HCT116 (cell line): Measurements from ENCODE around the gene ADARB2. TPM values are rescaled to one million over a fixed set of nuclear protein-coding genes. Genes with fewer than 3 reads are reported as not detected.
A peak's percentile ranks its signal among the peaks of the same experiment; 100 is the strongest.

Experiments used
- ATAC-seq: fragments of 200-7000 bp; cut with Tn5 transposase; 2 replicates; pipeline ENCODE4 v1.9.1; 2020; ENCODE audit warnings: mild to moderate bottlenecking, moderate library complexity
- BruUV-seq: library from RNA; stranded (reverse); fragments of 400-500 nt; replicated peaks from 2 replicates; lab custom pipeline; 2021; lab: Mats Ljungman, UMichigan
- CTCF ChIA-PET: fragments of 300-600 bp; sonication (Branson Sonifier 250); formaldehyde crosslinking; loops from one replicate; lab custom pipeline; 2021; ENCODE audit warnings: antibody characterized with exemption; lab: Charles Lee
- POLR2A ChIA-PET: fragments of 300-600, 350-600 bp; sonication (Branson Sonifier 250); formaldehyde crosslinking; loops from one replicate; lab custom pipeline; 2021; ENCODE audit warnings: antibody characterized with exemption; lab: Charles Lee
- RAD21 ChIA-PET, 2 experiments: fragments of 300-600 bp; sonication (Branson Sonifier 250); formaldehyde crosslinking; loops; one replicate each; lab custom pipeline; 2023; ENCODE audit warnings: low total read pairs in 2 of 2; ENCODE audit not compliant: uncharacterized antibody in 2 of 2, unreplicated experiment in 2 of 2, low non-redundant PET in 1 of 2; lab: Charles Lee
- DNase-seq: peaks from one replicate; pipeline ENCODE4 v3.0.0-alpha.2; 2010; ENCODE audit warnings: low read depth, low spot score
- H2AFZ ChIP-seq: fragments of 200-600 bp; shearing (Covaris generic), sonication (generic); 2 replicates; pipeline ENCODE4 v1.6.1; 2017; ENCODE audit warnings: low read depth, mixed run types, mixed read lengths, antibody characterized with exemption, low read length; ENCODE audit not compliant: poor library complexity, severe bottlenecking
- H3K27ac ChIP-seq: 2 replicates; pipeline ENCODE4 v1.5.1; 2012; ENCODE audit warnings: low read depth, low read length
- H3K27me3 ChIP-seq: fragments of 200-600 bp; sonication (generic); 2 replicates; pipeline ENCODE4 v1.6.1; 2016; ENCODE audit warnings: mixed run types, low read length, mixed read lengths; ENCODE audit not compliant: insufficient read depth
- H3K36me3 ChIP-seq, 2 experiments: fragments of 200-500 bp in 1 of 2; fragments of 200-600 bp in 1 of 2; sonication (Bioruptor generic) in 1 of 2; sonication (generic) in 1 of 2; 2 replicates each; pipeline versions ENCODE4 v1.5.1 to v1.6.1; 2014 to 2016; ENCODE audit warnings: low read length in 2 of 2, inconsistent platforms in 1 of 2, mixed read lengths in 1 of 2, mixed run types in 1 of 2; ENCODE audit not compliant: insufficient read depth in 2 of 2, control insufficient read depth in 1 of 2
- H3K4me1 ChIP-seq, 2 experiments: fragments of 200-600 bp in 1 of 2; sonication (generic) in 1 of 2; 2 replicates each; pipeline versions ENCODE4 v1.5.1 to v1.6.1; 2012 to 2017; ENCODE audit warnings: low read length in 2 of 2, inconsistent platforms in 1 of 2, mild to moderate bottlenecking in 1 of 2, mixed read lengths in 1 of 2, mixed run types in 1 of 2, moderate library complexity in 1 of 2; ENCODE audit not compliant: insufficient read depth in 2 of 2, control insufficient read depth in 1 of 2
- H3K4me2 ChIP-seq: fragments of 200-600 bp; sonication (generic); 2 replicates; pipeline ENCODE4 v1.6.1; 2017; ENCODE audit warnings: mixed run types, low read length, mixed read lengths
- H3K4me3 ChIP-seq, 2 experiments: fragments of 200-600 bp in 1 of 2; sonication (generic) in 1 of 2; replicated peaks in 1 of 2; 2 replicates each; pipeline ENCODE4 v1.5.1; 2011 to 2016; ENCODE audit warnings: low read length in 2 of 2, control low read depth in 1 of 2, low read depth in 1 of 2, mild to moderate bottlenecking in 1 of 2, mixed read lengths in 1 of 2, mixed run types in 1 of 2
- H3K79me2 ChIP-seq: fragments of 200-600 bp; sonication (generic); 2 replicates; pipeline ENCODE4 v1.6.1; 2017; ENCODE audit warnings: mild to moderate bottlenecking, mixed run types, low read length, moderate library complexity, mixed read lengths; ENCODE audit not compliant: insufficient read depth
- H3K9ac ChIP-seq: fragments of 200-600 bp; sonication (generic); 2 replicates; pipeline ENCODE4 v1.6.1; 2016; ENCODE audit warnings: low read length, mixed read lengths
- H3K9me2 ChIP-seq: fragments of 200-600 bp; sonication (generic), shearing (Covaris generic); 2 replicates; pipeline ENCODE4 v1.6.1; 2017; ENCODE audit warnings: mixed run types, mild to moderate bottlenecking, moderate library complexity; ENCODE audit not compliant: insufficient read depth
- H3K9me3 ChIP-seq, 2 experiments: fragments of 200-500 bp in 1 of 2; fragments of 200-600 bp in 1 of 2; sonication (Bioruptor generic) in 1 of 2; sonication (generic) in 1 of 2; 2 replicates each; pipeline ENCODE4 v1.6.1; 2014 to 2017; ENCODE audit warnings: low read length in 2 of 2, mixed read lengths in 2 of 2, inconsistent platforms in 1 of 2, low read depth in 1 of 2, mild to moderate bottlenecking in 1 of 2, mixed run types in 1 of 2, moderate library complexity in 1 of 2; ENCODE audit not compliant: control insufficient read depth in 1 of 2, insufficient read depth in 1 of 2
- H4K20me1 ChIP-seq: fragments of 200-600 bp; sonication (generic), shearing (Covaris generic); 2 replicates; pipeline ENCODE4 v1.6.1; 2017; ENCODE audit warnings: mixed run types, mild to moderate bottlenecking, moderate library complexity; ENCODE audit not compliant: insufficient read depth
- CBX3 ChIP-seq: IDR thresholded peaks from 2 replicates; pipeline ENCODE4 v1.6.1; 2012; ENCODE audit warnings: low read depth
- CEBPB ChIP-seq: IDR thresholded peaks from 2 replicates; pipeline ENCODE4 v1.6.1; 2012; ENCODE audit warnings: low read depth
- EGR1 ChIP-seq: IDR thresholded peaks from 2 replicates; pipeline ENCODE4 v1.6.1; 2012; ENCODE audit warnings: low read depth
- ELF1 ChIP-seq: IDR thresholded peaks from 2 replicates; pipeline ENCODE4 v1.6.1; 2012; ENCODE audit warnings: low read depth, borderline replicate concordance
- EZH2 ChIP-seq: fragments of 200-600 bp; sonication (generic); IDR thresholded peaks from 2 replicates; pipeline ENCODE4 v1.6.1; 2017; ENCODE audit warnings: antibody characterized with exemption, mixed run types
- POLR2A ChIP-seq: IDR thresholded peaks from 2 replicates; pipeline ENCODE4 v1.7.0; 2011; ENCODE audit warnings: borderline replicate concordance; ENCODE audit not compliant: insufficient read depth, insufficient read length; ENCODE audit errors: extremely low read depth
- RAD21 ChIP-seq: IDR thresholded peaks from 2 replicates; pipeline ENCODE4 v1.6.1; 2012; ENCODE audit warnings: low read depth, mild to moderate bottlenecking
- TCF7L2 ChIP-seq: IDR thresholded peaks from 2 replicates; pipeline ENCODE4 v1.7.0; 2011; ENCODE audit warnings: borderline replicate concordance, inconsistent platforms; ENCODE audit not compliant: insufficient read depth, insufficient read length; ENCODE audit errors: extremely low read depth
- YY1 ChIP-seq: IDR thresholded peaks from 2 replicates; pipeline ENCODE4 v1.6.1; 2011; ENCODE audit warnings: low read length, low read depth, moderate library complexity, mild to moderate bottlenecking; ENCODE audit not compliant: insufficient replicate concordance; ENCODE audit errors: extremely low read depth
- ZFX ChIP-seq: fragments of 450-650 bp; IDR thresholded peaks from 2 replicates; pipeline ENCODE4 v1.6.1; 2017
- intact Hi-C: fragments of 100-400 bp; cut with micrococcal nuclease; formaldehyde crosslinking; loops from 2 replicates; pipeline ENCODE4 v1.10.0; 2022
- total RNA-seq: library from RNA; stranded (reverse); gene quantifications from one replicate; pipeline ENCODE4 v1.2.1, GENCODE V29; 2021; ENCODE audit not compliant: unreplicated experiment
- TF ChIP-seq, protein P1 (sequence below), 3 experiments: fragments of 200-600 bp in 1 of 3; sonication (generic) in 1 of 3; IDR thresholded peaks in 2 of 3; conservative IDR thresholded peaks in 1 of 3; 2 replicates each; pipeline ENCODE4 v1.5.1; 2012 to 2017; ENCODE audit warnings: low read depth in 2 of 3, low read length in 2 of 3, antibody characterized with exemption in 1 of 3, borderline replicate concordance in 1 of 3, control low read depth in 1 of 3, mild to moderate bottlenecking in 1 of 3, mixed read lengths in 1 of 3, mixed run types in 1 of 3, moderate library complexity in 1 of 3; ENCODE audit not compliant: insufficient read depth in 1 of 3
- TF ChIP-seq, protein P2 (sequence below): IDR thresholded peaks from 2 replicates; pipeline ENCODE4 v1.6.1; 2012; ENCODE audit warnings: low read depth

Gene ADARB2
- total RNA-seq, 1 experiment from 2014 or later: not detected

DNA sequence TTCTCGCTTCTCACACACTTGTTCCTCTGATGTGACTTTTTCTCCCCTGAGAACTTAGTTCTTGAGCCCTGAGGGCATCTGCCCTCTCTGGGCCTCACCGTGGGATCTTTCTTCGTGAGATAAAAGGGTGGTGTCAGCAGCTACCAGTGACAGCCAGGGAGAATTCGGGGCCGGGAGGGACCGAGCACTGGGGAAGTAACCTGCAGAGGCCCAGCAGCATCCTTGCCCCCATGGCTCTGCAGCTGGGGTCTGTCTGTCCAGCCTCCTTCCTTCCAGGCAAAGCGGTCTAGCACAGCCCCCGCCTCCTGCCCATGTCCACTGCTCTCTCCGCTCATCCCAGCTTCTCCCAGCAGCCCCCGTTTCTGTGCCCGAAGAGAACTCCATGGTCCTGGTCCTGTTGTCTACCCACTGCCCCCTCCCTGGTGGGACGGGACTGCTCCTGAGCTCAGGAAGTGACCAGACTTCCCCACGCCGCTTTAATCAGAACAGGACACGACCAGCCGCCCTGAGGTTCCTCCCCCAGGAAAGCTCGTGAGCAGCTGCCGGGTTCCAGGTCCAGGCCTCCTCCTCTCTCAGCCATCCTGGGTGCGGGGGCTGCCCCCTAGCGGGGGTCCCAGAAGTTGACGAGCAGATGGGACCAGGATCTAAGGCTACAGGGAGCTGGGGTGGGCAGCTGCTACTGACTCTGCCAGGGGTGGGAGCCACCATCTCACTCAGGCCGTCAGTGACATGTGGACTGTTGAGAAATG, 493.7 kb downstream of the ADARB2 start:
- POLR2A ChIA-PET: no interaction called here
- Histone ChIP-seq H3K4me3 (no peak overlapping the region), H3K36me3 (no peaks in the 10 kb centered on the region), H4K20me1 (no peaks in the 10 kb centered on the region), H3K27ac (no peak overlapping the region), H3K27me3 (peaks cover 24% of the 10 kb centered on the region), H3K4me1 (no peaks in the 10 kb centered on the region), H3K4me2 (no peak overlapping the region), H3K9me2 (no peaks in the 10 kb centered on the region), H3K79me2 (no peaks in the 10 kb centered on the region), H3K9me3 (no peaks in the 10 kb centered on the region), H2AFZ (no peak overlapping the region), H3K9ac (no peak overlapping the region)
- TF ChIP-seq TCF7L2: no peak
- TF ChIP-seq ZFX: no peak
- no peak for TF ChIP-seq POLR2A
- TF ChIP-seq, protein P1, sequence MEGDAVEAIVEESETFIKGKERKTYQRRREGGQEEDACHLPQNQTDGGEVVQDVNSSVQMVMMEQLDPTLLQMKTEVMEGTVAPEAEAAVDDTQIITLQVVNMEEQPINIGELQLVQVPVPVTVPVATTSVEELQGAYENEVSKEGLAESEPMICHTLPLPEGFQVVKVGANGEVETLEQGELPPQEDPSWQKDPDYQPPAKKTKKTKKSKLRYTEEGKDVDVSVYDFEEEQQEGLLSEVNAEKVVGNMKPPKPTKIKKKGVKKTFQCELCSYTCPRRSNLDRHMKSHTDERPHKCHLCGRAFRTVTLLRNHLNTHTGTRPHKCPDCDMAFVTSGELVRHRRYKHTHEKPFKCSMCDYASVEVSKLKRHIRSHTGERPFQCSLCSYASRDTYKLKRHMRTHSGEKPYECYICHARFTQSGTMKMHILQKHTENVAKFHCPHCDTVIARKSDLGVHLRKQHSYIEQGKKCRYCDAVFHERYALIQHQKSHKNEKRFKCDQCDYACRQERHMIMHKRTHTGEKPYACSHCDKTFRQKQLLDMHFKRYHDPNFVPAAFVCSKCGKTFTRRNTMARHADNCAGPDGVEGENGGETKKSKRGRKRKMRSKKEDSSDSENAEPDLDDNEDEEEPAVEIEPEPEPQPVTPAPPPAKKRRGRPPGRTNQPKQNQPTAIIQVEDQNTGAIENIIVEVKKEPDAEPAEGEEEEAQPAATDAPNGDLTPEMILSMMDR (IDR thresholded peaks at IDR 0.05 in 2 of 3, conservative IDR thresholded peaks at IDR 0.05 in 1 of 3; ENCODE audit: borderline replicate concordance in 1 of 3, insufficient read depth in 1 of 3, low read depth in 2 of 3, low read length in 2 of 3): peak; percentile 14 to 41 (median 28); a peak in 4 of 6 replicates
- no peak for TF ChIP-seq EGR1
- TF ChIP-seq, protein P2, sequence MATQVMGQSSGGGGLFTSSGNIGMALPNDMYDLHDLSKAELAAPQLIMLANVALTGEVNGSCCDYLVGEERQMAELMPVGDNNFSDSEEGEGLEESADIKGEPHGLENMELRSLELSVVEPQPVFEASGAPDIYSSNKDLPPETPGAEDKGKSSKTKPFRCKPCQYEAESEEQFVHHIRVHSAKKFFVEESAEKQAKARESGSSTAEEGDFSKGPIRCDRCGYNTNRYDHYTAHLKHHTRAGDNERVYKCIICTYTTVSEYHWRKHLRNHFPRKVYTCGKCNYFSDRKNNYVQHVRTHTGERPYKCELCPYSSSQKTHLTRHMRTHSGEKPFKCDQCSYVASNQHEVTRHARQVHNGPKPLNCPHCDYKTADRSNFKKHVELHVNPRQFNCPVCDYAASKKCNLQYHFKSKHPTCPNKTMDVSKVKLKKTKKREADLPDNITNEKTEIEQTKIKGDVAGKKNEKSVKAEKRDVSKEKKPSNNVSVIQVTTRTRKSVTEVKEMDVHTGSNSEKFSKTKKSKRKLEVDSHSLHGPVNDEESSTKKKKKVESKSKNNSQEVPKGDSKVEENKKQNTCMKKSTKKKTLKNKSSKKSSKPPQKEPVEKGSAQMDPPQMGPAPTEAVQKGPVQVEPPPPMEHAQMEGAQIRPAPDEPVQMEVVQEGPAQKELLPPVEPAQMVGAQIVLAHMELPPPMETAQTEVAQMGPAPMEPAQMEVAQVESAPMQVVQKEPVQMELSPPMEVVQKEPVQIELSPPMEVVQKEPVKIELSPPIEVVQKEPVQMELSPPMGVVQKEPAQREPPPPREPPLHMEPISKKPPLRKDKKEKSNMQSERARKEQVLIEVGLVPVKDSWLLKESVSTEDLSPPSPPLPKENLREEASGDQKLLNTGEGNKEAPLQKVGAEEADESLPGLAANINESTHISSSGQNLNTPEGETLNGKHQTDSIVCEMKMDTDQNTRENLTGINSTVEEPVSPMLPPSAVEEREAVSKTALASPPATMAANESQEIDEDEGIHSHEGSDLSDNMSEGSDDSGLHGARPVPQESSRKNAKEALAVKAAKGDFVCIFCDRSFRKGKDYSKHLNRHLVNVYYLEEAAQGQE: no peak
- no peak for TF ChIP-seq YY1
- TF ChIP-seq RAD21: peak; percentile 34; the same call in 1 of the 2 replicates
- no peak for TF ChIP-seq ELF1
- TF ChIP-seq CEBPB: no peak
- TF ChIP-seq CBX3: no peak
- no peak for TF ChIP-seq EZH2
- no TSS peak for BruUV-seq
- RAD21 ChIA-PET: no interaction called here
- DNase-seq (no peak), ATAC-seq (peak; percentile 68; the same call in 1 of the 2 replicates)
- intact Hi-C loops: no loop called here
- CTCF ChIA-PET: interaction anchor here (1.1 kb wide), 2 partner anchors 24 to 133 kb away, joined by 4 to 5 read pairs; no protein-coding TSS in a partner anchor
